Breast epithelium (tissue), 3 donors: ENCODE data around the gene DTX4.

ENCODE experiments used
- CTCF ChIP-seq, 3 donors: fragments of 450-650 bp; IDR thresholded peaks; one replicate each; pipeline ENCODE4 v1.5.1; 2016 to 2017; ENCODE audit warnings: antibody characterized with exemption in 3 of 3, mild to moderate bottlenecking in 3 of 3, moderate library complexity in 3 of 3
- POLR2AphosphoS5 ChIP-seq, 3 donors: sonication (generic); formaldehyde crosslinking; IDR thresholded peaks; one replicate each; pipeline ENCODE4 v1.6.1; 2017; ENCODE audit warnings: antibody characterized with exemption in 3 of 3

GRCh38 chr11:59240322-59240721 is 68.4 kb downstream of the DTX4 start:
- TF ChIP-seq CTCF (IDR thresholded peaks at IDR 0.05) = no peak
- no peak for TF ChIP-seq POLR2AphosphoS5 (IDR thresholded peaks at IDR 0.05)
